Kidney (tissue), 14 donors: ENCODE results near the gene COL17A1. TPM values are rescaled to one million over a fixed set of nuclear protein-coding genes. Genes with fewer than 3 reads are reported as not detected.

Experiments
- DNase-seq, 5 donors: peaks; one replicate each; pipeline ENCODE4 v3.0.0-alpha.2; 2013 to 2020
- FAIRE-seq: peaks from 2 replicates; lab custom pipeline; 2012; peaks lifted over from hg19 to GRCh38; lab: Jason Lieb, UNC
- H3K27ac ChIP-seq, 2 donors: one replicate each; pipeline ENCODE4 v1.7.0; 2013; ENCODE audit warnings: low read depth in 2 of 2, low read length in 2 of 2, inconsistent platforms in 1 of 2
- H3K27me3 ChIP-seq: one replicate; pipeline ENCODE4 v1.7.1; 2013; ENCODE audit warnings: low read length, inconsistent platforms; ENCODE audit not compliant: control insufficient read depth, insufficient read depth
- H3K36me3 ChIP-seq, 3 donors: one replicate each; pipeline versions ENCODE4 v1.7.0 to v1.7.1; 2013; ENCODE audit warnings: low read length in 3 of 3, control low read depth in 1 of 3, inconsistent platforms in 1 of 3; ENCODE audit not compliant: insufficient read depth in 3 of 3, control insufficient read depth in 2 of 3
- H3K4me1 ChIP-seq, 3 donors: one replicate each; pipeline versions ENCODE4 v1.7.0 to v1.7.1; 2013; ENCODE audit warnings: low read length in 3 of 3, inconsistent platforms in 1 of 3, low read depth in 1 of 3; ENCODE audit not compliant: control insufficient read depth in 2 of 3, insufficient read depth in 2 of 3
- H3K4me3 ChIP-seq, 3 donors: one replicate each; pipeline versions ENCODE4 v1.7.0 to v1.8.1; 2013; ENCODE audit warnings: low read length in 3 of 3, control low read depth in 1 of 3, inconsistent platforms in 1 of 3
- H3K9ac ChIP-seq, 3 donors: one replicate each; pipeline versions ENCODE4 v1.7.0 to v1.7.1; 2013; ENCODE audit warnings: low read length in 3 of 3, control low read depth in 1 of 3, inconsistent platforms in 1 of 3
- H3K9me3 ChIP-seq, 3 donors: one replicate each; pipeline versions ENCODE4 v1.7.0 to v1.7.1; 2013; ENCODE audit warnings: low read length in 3 of 3, control low read depth in 1 of 3, inconsistent platforms in 1 of 3; ENCODE audit not compliant: control insufficient read depth in 2 of 3, insufficient read depth in 1 of 3
- CTCF ChIP-seq: IDR thresholded peaks from 3 replicates; pipeline ENCODE4 v1.5.1; 2012; ENCODE audit warnings: mild to moderate bottlenecking, moderate library complexity, borderline replicate concordance; ENCODE audit not compliant: insufficient read depth; ENCODE audit errors: extremely low read depth
- intact Hi-C: fragments of 100-400 bp; cut with DNase I; formaldehyde crosslinking; loops from one replicate; pipeline ENCODE4 v1.11.1; 2022
- polyA plus RNA-seq: library from polyadenylated mRNA; stranded (reverse); fragments of 350-450 nt; fragmentation: Illumina TruSeq; extraction: RNeasy Lipid Tissue Mini Kit (QIAGEN cat#74804); gene quantifications from one replicate; pipeline ENCODE4 v1.2.3, GENCODE V29; 2014; ENCODE audit warnings: low read depth, low replicate concordance; ENCODE audit not compliant: insufficient read depth
- total RNA-seq: library from RNA; stranded (reverse); fragmentation: NEBNext Ultra II Directional; extraction: Animal tissue kit (Norgen Biotek cat#: 25700); gene quantifications from one replicate; pipeline ENCODE4 v1.2.1, GENCODE V29; 2021
- donor health status: control.
- donor health status: control.
- donor health status: control.
- donor health status: control.
- donor health status: control.
- donor health status: DM: yes; HTN: yes; CAD: no.
- donor health status: Normal renal cell carcinoma (clear cell type).

The COL17A1 gene
- total and polyA plus RNA-seq, 2 donors from 2014 or later, result 0.58 to 10.8 TPM

- Histone ChIP-seq H3K27me3 (no peaks in the 10 kb centered on the region), H3K4me3 (no peak overlapping the region), H3K9ac (no peak overlapping the region), H3K4me1 (peaks cover 0 to 5% (median 0%) of the 10 kb centered on the region in 3 donors), H3K27ac (no peak overlapping the region), H3K9me3 (no peaks in the 10 kb centered on the region), H3K36me3 (no peaks in the 10 kb centered on the region)
- TF ChIP-seq CTCF, result no peak
- intact Hi-C loops, result no loop called here
- FAIRE-seq (no peak), DNase-seq (peak in 1 of 5 donors; percentile 15)
Measured at GRCh38 chr10:104077663-104078151, 8.0 kb downstream of the COL17A1 start.

GRCh38 chr10:104077247-104077646 is 8.4 kb downstream of the COL17A1 start:
- Histone ChIP-seq H3K9ac (no peak overlapping the region), H3K4me1 (peaks cover 0 to 5% (median 0%) of the 10 kb centered on the region in 3 donors), H3K4me3 (no peak overlapping the region), H3K27me3 (no peaks in the 10 kb centered on the region), H3K36me3 (no peaks in the 10 kb centered on the region), H3K27ac (no peak overlapping the region), H3K9me3 (no peaks in the 10 kb centered on the region)
- no peak for FAIRE-seq
- no peak for TF ChIP-seq CTCF
- DNase-seq, result no peak
- intact Hi-C loops, result no loop called here

- H3K27ac ChIP-seq, result peak overlapping the region in 1 of 2 donors; percentile 56
- TF ChIP-seq CTCF, result no peak
- H3K4me1 ChIP-seq, result peaks cover 0 to 5% (median 0%) of the 10 kb centered on the region in 3 donors
- no peaks in the 10 kb centered on the region for H3K36me3 ChIP-seq
- no peak overlapping the region for H3K4me3 ChIP-seq
- peak in 3 of 5 donors; percentile 41 to 88 (median 72) for DNase-seq
- no peaks in the 10 kb centered on the region for H3K9me3 ChIP-seq
- peak; percentile 59 for FAIRE-seq
- no peaks in the 10 kb centered on the region for H3K27me3 ChIP-seq
- intact Hi-C loops, result no loop called here
- H3K9ac ChIP-seq, result no peak overlapping the region
Measured at GRCh38 chr10:104076743-104077160, 8.9 kb downstream of the COL17A1 start.

- Histone ChIP-seq H3K4me1 (peaks cover 0 to 5% (median 0%) of the 10 kb centered on the region in 3 donors), H3K4me3 (no peak overlapping the region), H3K27me3 (no peaks in the 10 kb centered on the region), H3K9me3 (no peaks in the 10 kb centered on the region), H3K36me3 (no peaks in the 10 kb centered on the region), H3K27ac (no peak overlapping the region), H3K9ac (no peak overlapping the region)
- intact Hi-C loops, result no loop called here
- no peak for DNase-seq
- TF ChIP-seq CTCF, result no peak
- no peak for FAIRE-seq
Measured at GRCh38 chr10:104074505-104074904, 11.2 kb downstream of the COL17A1 start.
